Measurements from ENCODE around the gene CHRNB1.

The CHRNB1 gene

GRCh38 chr17:7415784-7416183 is 29.1 kb upstream of the CHRNB1 start:
- DNase-seq: no peak

- no peak for DNase-seq
Measured at GRCh38 chr17:7416323-7416722, 28.5 kb upstream of the CHRNB1 start.

GRCh38 chr17:7417056-7417655 is 27.7 kb upstream of the CHRNB1 start:
- no peak for DNase-seq

- no peak for DNase-seq
Measured at GRCh38 chr17:7418472-7419152, 26.2 kb upstream of the CHRNB1 start.

GRCh38 chr17:7419819-7420610 is 24.8 kb upstream of the CHRNB1 start, which contains the start of gene SPEM1:
Gene SPEM1, plus strand, starts transcription at chr17:7420324. Its CDS starts 61 bp downstream, at chr17:7420385.
- no peak for DNase-seq

- DNase-seq: no peak
Measured at GRCh38 chr17:7421186-7421585, 23.7 kb upstream of the CHRNB1 start.

GRCh38 chr17:7423679-7424078 is 21.2 kb upstream of the CHRNB1 start:
- no peak for DNase-seq

GRCh38 chr17:7425316-7425715 is 19.5 kb upstream of the CHRNB1 start, which contains the start of gene SPEM2:
Gene SPEM2, plus strand, starts transcription at chr17:7425616. Its CDS starts 73 bp downstream, at chr17:7425689.
- DNase-seq: no peak

GRCh38 chr17:7425756-7426155 is 19.1 kb upstream of the CHRNB1 start:
- no peak for DNase-seq

- DNase-seq: no peak
Measured at GRCh38 chr17:7426203-7426863, 18.5 kb upstream of the CHRNB1 start.

- DNase-seq: no peak
Measured at GRCh38 chr17:7426896-7427489, 17.9 kb upstream of the CHRNB1 start.

GRCh38 chr17:7427549-7427948 is 17.3 kb upstream of the CHRNB1 start:
- no peak for DNase-seq

GRCh38 chr17:7428557-7428956 is 16.3 kb upstream of the CHRNB1 start, which contains the start of gene SPEM3:
Gene SPEM3, plus strand, starts transcription at chr17:7428857. Its CDS starts 46 bp downstream, at chr17:7428903.
- no peak for DNase-seq

GRCh38 chr17:7429722-7430121 is 15.1 kb upstream of the CHRNB1 start:
- no peak for DNase-seq

- DNase-seq: no peak
Measured at GRCh38 chr17:7431231-7431630, 13.6 kb upstream of the CHRNB1 start.

GRCh38 chr17:7432296-7432695 is 12.6 kb upstream of the CHRNB1 start:
- DNase-seq: no peak

GRCh38 chr17:7435676-7436555 is 8.9 kb upstream of the CHRNB1 start:
- no peak for DNase-seq

- DNase-seq: peak; percentile 76
Measured at GRCh38 chr17:7436556-7437368, 8.1 kb upstream of the CHRNB1 start.

GRCh38 chr17:7437369-7437863 is 7.4 kb upstream of the CHRNB1 start:
- DNase-seq: no peak

GRCh38 chr17:7437950-7438614 is 6.8 kb upstream of the CHRNB1 start:
- DNase-seq: peak; percentile 69

All from left hindlimb (tissue), 1 donor.